Measurements from ENCODE around the gene WDR20. TPM values are rescaled to one million over a fixed set of nuclear protein-coding genes. Genes with fewer than 3 reads are reported as not detected.

WDR20 gene
- polyA plus RNA-seq, 1 of the 3 experiments (the other 2 are of a cell fraction): 12.4 TPM

DNA sequence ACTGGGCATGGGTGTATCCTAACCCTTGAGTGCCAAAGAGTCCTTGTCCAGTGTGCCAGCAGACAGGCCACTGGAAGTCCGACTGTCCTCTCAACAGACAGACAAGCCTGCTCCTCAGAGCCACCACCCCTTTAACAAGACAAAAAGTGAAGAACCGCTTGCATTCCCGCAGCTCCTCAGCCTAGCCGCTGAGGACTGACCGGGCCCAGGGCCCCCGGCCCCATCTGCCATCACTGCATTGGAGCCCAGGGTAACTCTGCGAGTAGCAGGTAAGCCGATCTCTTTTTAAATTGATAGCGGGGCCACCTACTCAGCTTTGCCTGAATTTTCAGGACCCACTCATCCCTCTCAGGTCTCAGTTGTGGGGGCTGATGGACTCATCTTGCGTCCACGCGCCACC is 96.3 kb downstream of the WDR20 start:
- Histone ChIP-seq H2AFZ (ENCODE audit: low read depth) (no peak overlapping the region), H3K4me2 (no peak overlapping the region; the same call in 1 of the 2 replicates), H3K9me2 (no peaks in the 10 kb centered on the region), H3K27ac (ENCODE audit: low read depth in 2 of 2, low read length in 1 of 2) (no peak overlapping the region), H3K4me3 (ENCODE audit: low read depth in 2 of 2, low read length in 1 of 2) (no peak overlapping the region; a peak in 1 of 4 replicates), H3K79me2 (ENCODE audit: insufficient read depth) (no peaks in the 10 kb centered on the region), H3K9ac (no peak overlapping the region), H3K36me3 (replicated peaks in 1 of 2; ENCODE audit: control insufficient read depth in 1 of 2, insufficient read depth in 2 of 2, low read length in 1 of 2) (peaks cover 0 to 2% of the 10 kb centered on the region in 2 experiments), H3K4me1 (ENCODE audit: control insufficient read depth in 1 of 2, insufficient read depth in 2 of 2, low read depth in 1 of 2, low read length in 1 of 2) (peaks cover 3 to 5% of the 10 kb centered on the region in 2 experiments; a peak in 2 of 4 replicates), H3F3A (replicated peaks; ENCODE audit: insufficient read depth) (no peaks in the 10 kb centered on the region), H3K9me3 (no peaks in the 10 kb centered on the region), H3K27me3 (ENCODE audit: insufficient read depth) (no peaks in the 10 kb centered on the region), H4K20me1 (ENCODE audit: insufficient read depth) (no peaks in the 10 kb centered on the region)
- ChIA-PET CTCF (interaction anchor here (1.0 to 2.7 kb wide), 6 partner anchors 15 to 275 kb away, joined by 3 to 26 read pairs (median 4); no protein-coding TSS in a partner anchor), POLR2A (no interaction called here)
- DNase-seq: no peak
- 86% methylated on average over 8 of the region's 12 CpGs for WGBS (ENCODE audit: low lambda C conversion rate)
- no peak for TF ChIP-seq MEF2A (IDR thresholded peaks at IDR 0.05; ENCODE audit: borderline replicate concordance, low read depth)
- TF ChIP-seq, protein P1, sequence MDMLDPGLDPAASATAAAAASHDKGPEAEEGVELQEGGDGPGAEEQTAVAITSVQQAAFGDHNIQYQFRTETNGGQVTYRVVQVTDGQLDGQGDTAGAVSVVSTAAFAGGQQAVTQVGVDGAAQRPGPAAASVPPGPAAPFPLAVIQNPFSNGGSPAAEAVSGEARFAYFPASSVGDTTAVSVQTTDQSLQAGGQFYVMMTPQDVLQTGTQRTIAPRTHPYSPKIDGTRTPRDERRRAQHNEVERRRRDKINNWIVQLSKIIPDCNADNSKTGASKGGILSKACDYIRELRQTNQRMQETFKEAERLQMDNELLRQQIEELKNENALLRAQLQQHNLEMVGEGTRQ (IDR thresholded peaks at IDR 0.05; ENCODE audit: borderline replicate concordance, low read depth, low read length): no peak
- TF ChIP-seq NRF1 (IDR thresholded peaks at IDR 0.05; ENCODE audit: low read depth, low read length): no peak
- no peak for TF ChIP-seq RFX5 (IDR thresholded peaks at IDR 0.05; ENCODE audit: low read length)
- no peak for TF ChIP-seq TEAD4 (IDR thresholded peaks at IDR 0.05; ENCODE audit: borderline replicate concordance, insufficient read depth)
- no peak for TF ChIP-seq JUND (IDR thresholded peaks at IDR 0.05)
- no peak for TF ChIP-seq RXRA (IDR thresholded peaks at IDR 0.05; ENCODE audit: borderline replicate concordance, low read depth)
- TF ChIP-seq, protein P2, sequence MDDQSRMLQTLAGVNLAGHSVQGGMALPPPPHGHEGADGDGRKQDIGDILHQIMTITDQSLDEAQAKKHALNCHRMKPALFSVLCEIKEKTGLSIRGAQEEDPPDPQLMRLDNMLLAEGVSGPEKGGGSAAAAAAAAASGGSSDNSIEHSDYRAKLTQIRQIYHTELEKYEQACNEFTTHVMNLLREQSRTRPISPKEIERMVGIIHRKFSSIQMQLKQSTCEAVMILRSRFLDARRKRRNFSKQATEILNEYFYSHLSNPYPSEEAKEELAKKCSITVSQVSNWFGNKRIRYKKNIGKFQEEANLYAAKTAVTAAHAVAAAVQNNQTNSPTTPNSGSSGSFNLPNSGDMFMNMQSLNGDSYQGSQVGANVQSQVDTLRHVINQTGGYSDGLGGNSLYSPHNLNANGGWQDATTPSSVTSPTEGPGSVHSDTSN (IDR thresholded peaks at IDR 0.05): no peak
- TF ChIP-seq MXI1 (IDR thresholded peaks at IDR 0.05; ENCODE audit: low read depth, low read length): no peak
- TF ChIP-seq SIN3A (IDR thresholded peaks at IDR 0.05; ENCODE audit: borderline replicate concordance, low read depth, low read length): no peak
- TF ChIP-seq GATA2 (CRISPR knock-in tag; IDR thresholded peaks at IDR 0.05): no peak
- TF ChIP-seq, protein P3, sequence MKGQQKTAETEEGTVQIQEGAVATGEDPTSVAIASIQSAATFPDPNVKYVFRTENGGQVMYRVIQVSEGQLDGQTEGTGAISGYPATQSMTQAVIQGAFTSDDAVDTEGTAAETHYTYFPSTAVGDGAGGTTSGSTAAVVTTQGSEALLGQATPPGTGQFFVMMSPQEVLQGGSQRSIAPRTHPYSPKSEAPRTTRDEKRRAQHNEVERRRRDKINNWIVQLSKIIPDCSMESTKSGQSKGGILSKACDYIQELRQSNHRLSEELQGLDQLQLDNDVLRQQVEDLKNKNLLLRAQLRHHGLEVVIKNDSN (IDR thresholded peaks at IDR 0.05; ENCODE audit: borderline replicate concordance, low read depth): no peak
- TF ChIP-seq GABPA (IDR thresholded peaks at IDR 0.05; ENCODE audit: low read depth): no peak
- TF ChIP-seq EZH2phosphoT487 (IDR thresholded peaks at IDR 0.05; ENCODE audit: borderline replicate concordance, low read depth): no peak
- TF ChIP-seq TCF12 (IDR thresholded peaks at IDR 0.05): no peak
- no peak for TF ChIP-seq YY1 (IDR thresholded peaks at IDR 0.05; ENCODE audit: low read depth)
- TF ChIP-seq, protein P4, sequence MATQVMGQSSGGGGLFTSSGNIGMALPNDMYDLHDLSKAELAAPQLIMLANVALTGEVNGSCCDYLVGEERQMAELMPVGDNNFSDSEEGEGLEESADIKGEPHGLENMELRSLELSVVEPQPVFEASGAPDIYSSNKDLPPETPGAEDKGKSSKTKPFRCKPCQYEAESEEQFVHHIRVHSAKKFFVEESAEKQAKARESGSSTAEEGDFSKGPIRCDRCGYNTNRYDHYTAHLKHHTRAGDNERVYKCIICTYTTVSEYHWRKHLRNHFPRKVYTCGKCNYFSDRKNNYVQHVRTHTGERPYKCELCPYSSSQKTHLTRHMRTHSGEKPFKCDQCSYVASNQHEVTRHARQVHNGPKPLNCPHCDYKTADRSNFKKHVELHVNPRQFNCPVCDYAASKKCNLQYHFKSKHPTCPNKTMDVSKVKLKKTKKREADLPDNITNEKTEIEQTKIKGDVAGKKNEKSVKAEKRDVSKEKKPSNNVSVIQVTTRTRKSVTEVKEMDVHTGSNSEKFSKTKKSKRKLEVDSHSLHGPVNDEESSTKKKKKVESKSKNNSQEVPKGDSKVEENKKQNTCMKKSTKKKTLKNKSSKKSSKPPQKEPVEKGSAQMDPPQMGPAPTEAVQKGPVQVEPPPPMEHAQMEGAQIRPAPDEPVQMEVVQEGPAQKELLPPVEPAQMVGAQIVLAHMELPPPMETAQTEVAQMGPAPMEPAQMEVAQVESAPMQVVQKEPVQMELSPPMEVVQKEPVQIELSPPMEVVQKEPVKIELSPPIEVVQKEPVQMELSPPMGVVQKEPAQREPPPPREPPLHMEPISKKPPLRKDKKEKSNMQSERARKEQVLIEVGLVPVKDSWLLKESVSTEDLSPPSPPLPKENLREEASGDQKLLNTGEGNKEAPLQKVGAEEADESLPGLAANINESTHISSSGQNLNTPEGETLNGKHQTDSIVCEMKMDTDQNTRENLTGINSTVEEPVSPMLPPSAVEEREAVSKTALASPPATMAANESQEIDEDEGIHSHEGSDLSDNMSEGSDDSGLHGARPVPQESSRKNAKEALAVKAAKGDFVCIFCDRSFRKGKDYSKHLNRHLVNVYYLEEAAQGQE (IDR thresholded peaks at IDR 0.05; ENCODE audit: low read depth, low read length): no peak
